ENCODE measurements around the gene SLC13A4. TPM values are rescaled to one million over a fixed set of nuclear protein-coding genes. Genes with fewer than 3 reads are reported as not detected.
A peak's percentile ranks its signal among the peaks of the same experiment; 100 is the strongest.

Gene SLC13A4
- total RNA-seq, 1 donor from 2014 or later = 0.07 TPM

DNA sequence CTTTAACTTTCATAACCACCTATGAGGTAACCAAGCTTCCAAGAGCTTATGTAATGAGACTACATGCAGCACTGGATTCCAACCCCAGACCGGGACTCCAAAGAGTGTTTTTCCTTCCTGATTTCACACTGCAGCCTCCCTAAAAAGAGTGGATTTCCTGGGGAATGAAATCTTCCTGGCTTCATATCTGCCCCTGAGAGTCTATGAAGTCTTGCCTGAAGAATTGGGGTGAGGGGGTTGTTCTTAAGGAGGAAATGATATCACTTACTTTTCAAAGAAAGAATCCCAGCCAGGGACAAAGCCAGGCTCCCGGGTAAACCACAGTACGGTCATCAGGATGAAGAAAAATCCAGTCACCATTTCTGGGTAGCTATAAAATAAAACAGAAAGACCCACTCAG, 35.9 kb downstream of the SLC13A4 start:
- Histone ChIP-seq H3K27me3 (ENCODE audit: insufficient read depth, low read length) (no peaks in the 10 kb centered on the region), H3K4me1 (ENCODE audit: insufficient read depth, low read length) (peaks cover 13% of the 10 kb centered on the region), H3K4me2 (ENCODE audit: low read length) (peak overlapping the region; percentile 27), H3K36me3 (ENCODE audit: insufficient read depth, low read length) (no peaks in the 10 kb centered on the region), H3K27ac (ENCODE audit: low read depth, low read length) (peak overlapping the region; percentile 39), H3K4me3 (ENCODE audit: insufficient read depth, low read depth, low read length) (no peak overlapping the region), H2AFZ (ENCODE audit: low read depth, low read length) (no peak overlapping the region), H3K9me3 (ENCODE audit: insufficient read depth, low read depth, low read length) (no peaks in the 10 kb centered on the region), H3K9ac (ENCODE audit: low read length) (no peak overlapping the region), H3K79me2 (ENCODE audit: insufficient read depth, low read length) (no peaks in the 10 kb centered on the region), H4K20me1 (ENCODE audit: insufficient read depth, low read length) (no peaks in the 10 kb centered on the region)
- FAIRE-seq (no peak), DNase-seq (ENCODE audit: low read depth) (peak; percentile 70)
- H3K4me1 Mint-ChIP-seq (ENCODE audit: low read depth, unreplicated experiment) = peaks cover 28% of the 10 kb centered on the region
- peak overlapping the region; percentile 84 for H3K27ac Mint-ChIP-seq (ENCODE audit: unreplicated experiment)
- H3K9me3 Mint-ChIP-seq (ENCODE audit: unreplicated experiment) = no peaks in the 10 kb centered on the region
- TF ChIP-seq EZH2 (IDR thresholded peaks at IDR 0.05; ENCODE audit: insufficient read depth, low read length) (no peak), CTCF (IDR thresholded peaks at IDR 0.05; ENCODE audit: insufficient read depth, low read depth, low read length) (no peak)
- H3K36me3 Mint-ChIP-seq (ENCODE audit: low read depth, unreplicated experiment) = peaks cover 16% of the 10 kb centered on the region
- H3K27me3 Mint-ChIP-seq (ENCODE audit: low read depth, unreplicated experiment) = no peaks in the 10 kb centered on the region
- no peak overlapping the region for H3K4me3 Mint-ChIP-seq (ENCODE audit: unreplicated experiment)

DNA sequence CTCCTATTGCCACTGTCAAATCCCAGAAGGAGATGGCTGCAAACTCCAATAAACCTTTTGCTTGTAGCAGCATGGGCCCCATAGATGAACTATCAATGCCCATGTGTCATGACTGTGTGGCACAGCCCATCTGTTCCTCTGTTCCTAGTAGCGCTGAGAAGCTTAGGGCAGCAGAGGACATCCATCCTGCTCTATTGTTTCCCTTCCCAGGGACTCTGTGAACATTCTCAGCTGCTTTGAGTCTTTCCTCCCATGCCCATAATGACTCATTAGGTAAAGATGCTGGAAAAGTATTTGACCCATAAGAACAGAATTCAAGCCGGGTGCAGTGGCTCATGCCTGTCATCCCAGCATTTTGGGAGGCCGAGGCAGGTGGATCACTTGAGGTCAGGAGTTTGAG, 37.4 kb downstream of the SLC13A4 start:
- H3K36me3 ChIP-seq (ENCODE audit: insufficient read depth, low read length) = no peaks in the 10 kb centered on the region
- no peak overlapping the region for H2AFZ ChIP-seq (ENCODE audit: low read depth, low read length)
- TF ChIP-seq CTCF (IDR thresholded peaks at IDR 0.05; ENCODE audit: insufficient read depth, low read depth, low read length) = no peak
- no peak overlapping the region for H3K9ac ChIP-seq (ENCODE audit: low read length)
- H3K4me2 ChIP-seq (ENCODE audit: low read length) = peak overlapping the region; percentile 4
- Mint-ChIP-seq H3K4me1 (ENCODE audit: low read depth, unreplicated experiment) (peaks cover 32% of the 10 kb centered on the region), H3K4me3 (ENCODE audit: unreplicated experiment) (no peak overlapping the region), H3K27me3 (ENCODE audit: low read depth, unreplicated experiment) (no peaks in the 10 kb centered on the region), H3K36me3 (ENCODE audit: low read depth, unreplicated experiment) (peaks cover 12% of the 10 kb centered on the region), H3K9me3 (ENCODE audit: unreplicated experiment) (no peaks in the 10 kb centered on the region), H3K27ac (ENCODE audit: unreplicated experiment) (peak overlapping the region; percentile 55)
- FAIRE-seq (no peak), DNase-seq (ENCODE audit: low read depth) (peak; percentile 84)
- no peaks in the 10 kb centered on the region for H4K20me1 ChIP-seq (ENCODE audit: insufficient read depth, low read length)
- H3K9me3 ChIP-seq (ENCODE audit: insufficient read depth, low read depth, low read length) = no peaks in the 10 kb centered on the region
- H3K27me3 ChIP-seq (ENCODE audit: insufficient read depth, low read length) = no peaks in the 10 kb centered on the region
- peaks cover 14% of the 10 kb centered on the region for H3K4me1 ChIP-seq (ENCODE audit: insufficient read depth, low read length)
- no peak overlapping the region for H3K4me3 ChIP-seq (ENCODE audit: insufficient read depth, low read depth, low read length)
- H3K79me2 ChIP-seq (ENCODE audit: insufficient read depth, low read length) = no peaks in the 10 kb centered on the region
- peak overlapping the region; percentile 27 for H3K27ac ChIP-seq (ENCODE audit: low read depth, low read length)

GRCh38 chr7:135687466-135687865, 40.5 kb downstream of the SLC13A4 start:
- Histone ChIP-seq H3K4me3 (ENCODE audit: insufficient read depth, low read depth, low read length) (no peak overlapping the region), H3K9ac (ENCODE audit: low read length) (no peak overlapping the region), H3K27ac (ENCODE audit: low read depth, low read length) (no peak overlapping the region), H3K36me3 (ENCODE audit: insufficient read depth, low read length) (no peaks in the 10 kb centered on the region), H2AFZ (ENCODE audit: low read depth, low read length) (no peak overlapping the region), H4K20me1 (ENCODE audit: insufficient read depth, low read length) (no peaks in the 10 kb centered on the region), H3K4me2 (ENCODE audit: low read length) (no peak overlapping the region), H3K27me3 (ENCODE audit: insufficient read depth, low read length) (no peaks in the 10 kb centered on the region), H3K9me3 (ENCODE audit: insufficient read depth, low read depth, low read length) (no peaks in the 10 kb centered on the region), H3K4me1 (ENCODE audit: insufficient read depth, low read length) (peaks cover 35% of the 10 kb centered on the region), H3K79me2 (ENCODE audit: insufficient read depth, low read length) (no peaks in the 10 kb centered on the region)
- no peaks in the 10 kb centered on the region for H3K27me3 Mint-ChIP-seq (ENCODE audit: low read depth, unreplicated experiment)
- no peaks in the 10 kb centered on the region for H3K9me3 Mint-ChIP-seq (ENCODE audit: unreplicated experiment)
- H3K27ac Mint-ChIP-seq (ENCODE audit: unreplicated experiment) = no peak overlapping the region
- TF ChIP-seq EZH2 (IDR thresholded peaks at IDR 0.05; ENCODE audit: insufficient read depth, low read length) (no peak), CTCF (IDR thresholded peaks at IDR 0.05; ENCODE audit: insufficient read depth, low read depth, low read length) (no peak)
- no peak for FAIRE-seq
- H3K36me3 Mint-ChIP-seq (ENCODE audit: low read depth, unreplicated experiment) = peaks cover 12% of the 10 kb centered on the region
- no peak for DNase-seq (ENCODE audit: low read depth)
- peaks cover 48% of the 10 kb centered on the region for H3K4me1 Mint-ChIP-seq (ENCODE audit: low read depth, unreplicated experiment)
- no peak overlapping the region for H3K4me3 Mint-ChIP-seq (ENCODE audit: unreplicated experiment)

Data from astrocyte (in vitro differentiated cells and primary cell).